Stimulated activated naive CD4-positive, alpha-beta T cell treated with Interleukin-2 at 50 U/mL for 16 hours (primary cell): ENCODE data around the gene TIMM23B.
"Not testable (repeated sequence)": the region's sequence is repeated elsewhere in the genome, so short reads cannot be mapped to it uniquely, and the experiment has no call there.

ENCODE experiments used
- DNase-seq: peaks from one replicate; lab custom pipeline; 2025; lab: John Stamatoyannopoulos, UW

Gene TIMM23B

DNA sequence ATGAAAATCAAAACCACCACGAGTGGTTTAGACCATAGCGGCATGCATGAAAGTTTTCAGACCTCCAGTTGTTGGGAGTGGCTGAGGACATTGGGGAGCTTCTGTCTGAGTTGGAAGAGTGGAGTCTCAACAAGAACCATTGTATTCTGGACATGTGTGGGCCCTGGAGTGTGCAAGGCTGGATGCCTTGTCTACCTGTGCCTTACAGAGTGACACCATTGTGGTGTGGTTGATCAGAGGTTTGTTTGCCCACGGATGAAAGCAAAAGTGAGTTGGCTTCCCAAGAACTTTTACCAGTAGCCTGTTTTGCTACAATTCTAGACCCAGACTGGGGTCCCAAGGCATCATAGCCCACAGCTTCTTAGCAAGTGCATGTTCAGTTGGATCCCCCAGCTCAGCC is 35.9 kb downstream of the TIMM23B start:
- not testable (repeated sequence) for DNase-seq

DNA sequence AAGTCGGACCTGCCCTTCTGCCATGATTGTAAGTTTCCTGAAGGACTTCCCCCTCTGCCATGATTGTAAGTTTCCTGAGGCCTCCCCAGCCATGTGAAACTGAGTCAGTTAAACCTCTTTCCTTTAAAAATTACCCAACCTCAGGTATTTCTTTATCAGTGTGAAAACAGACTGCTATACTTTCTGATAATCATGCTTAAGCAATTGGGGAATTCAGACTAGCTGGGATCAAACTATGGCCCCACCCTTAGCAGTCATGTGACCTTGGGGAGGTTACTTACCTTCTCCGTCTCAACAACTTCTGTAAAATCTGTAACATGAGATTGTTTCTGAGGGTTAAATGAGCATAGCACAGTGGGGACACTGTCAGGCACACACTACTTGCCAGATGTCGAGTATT is 45.4 kb downstream of the TIMM23B start:
- DNase-seq = not testable (repeated sequence)

DNA sequence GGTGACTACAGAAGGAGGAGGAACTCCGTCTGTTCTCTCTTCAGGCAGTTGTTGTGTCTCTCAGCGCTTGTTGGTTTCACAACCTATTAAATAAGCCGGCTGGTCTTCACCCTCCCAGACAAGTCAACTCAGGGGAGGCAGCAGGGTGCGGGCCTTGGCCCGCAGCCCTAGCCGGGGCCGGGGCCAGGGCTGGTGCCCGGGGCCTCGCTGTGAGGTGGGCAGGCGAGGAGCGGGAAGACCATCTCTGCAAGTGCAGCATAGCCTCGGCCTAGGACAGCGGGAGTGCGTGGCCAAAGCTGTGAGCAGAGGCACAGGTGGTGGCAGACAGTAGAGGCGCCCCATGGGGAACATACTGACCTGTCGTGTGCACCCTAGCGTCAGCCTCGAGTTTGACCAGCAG is 46.5 kb downstream of the TIMM23B start, which contains the start of gene AGAP6:
AGAP6 (plus strand) TSS at position 31 of the 400 bp plus-strand sequence; CDS start at position 341, 310 bp downstream.
- not testable (repeated sequence) for DNase-seq

DNA sequence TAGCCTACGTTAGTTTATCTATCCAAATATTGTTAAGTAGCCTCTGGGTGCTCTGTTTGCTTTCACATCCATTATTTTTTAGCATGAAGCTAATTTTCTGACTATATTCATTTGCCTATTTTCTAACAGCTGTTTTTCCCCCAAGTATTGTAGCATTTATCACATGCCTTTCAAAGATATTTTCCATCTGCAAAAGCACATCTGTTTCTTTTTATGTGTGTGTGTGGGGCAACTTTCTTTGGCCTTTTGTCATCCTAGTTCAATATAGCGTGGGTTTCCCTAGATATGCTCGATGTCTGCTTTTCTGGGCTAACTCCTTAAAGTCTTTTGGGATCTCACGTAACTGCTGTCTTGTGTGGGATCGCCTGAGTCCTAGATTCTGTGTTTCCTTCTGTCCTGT is 53.5 kb downstream of the TIMM23B start:
- DNase-seq = not testable (repeated sequence)

DNA sequence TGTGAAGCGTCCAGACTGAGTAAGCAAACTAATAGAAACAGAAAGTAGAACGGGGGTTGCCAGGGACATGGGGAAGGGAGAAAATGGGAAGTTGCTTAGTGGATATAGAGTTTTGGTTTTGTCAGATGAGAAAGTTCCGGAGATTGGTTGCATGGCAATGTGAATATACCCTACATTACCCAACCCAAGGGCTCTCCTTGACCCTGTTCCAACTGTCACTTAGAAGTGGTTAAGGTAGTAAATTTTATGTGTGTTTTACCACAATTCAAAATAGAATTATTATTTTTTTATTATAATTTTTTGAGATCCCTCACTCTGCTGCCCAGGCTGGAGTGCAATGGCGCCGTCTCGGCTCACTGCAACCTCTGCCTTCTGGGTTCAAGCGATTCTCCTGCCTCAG is 72.2 kb downstream of the TIMM23B start:
- not testable (repeated sequence) for DNase-seq

DNA sequence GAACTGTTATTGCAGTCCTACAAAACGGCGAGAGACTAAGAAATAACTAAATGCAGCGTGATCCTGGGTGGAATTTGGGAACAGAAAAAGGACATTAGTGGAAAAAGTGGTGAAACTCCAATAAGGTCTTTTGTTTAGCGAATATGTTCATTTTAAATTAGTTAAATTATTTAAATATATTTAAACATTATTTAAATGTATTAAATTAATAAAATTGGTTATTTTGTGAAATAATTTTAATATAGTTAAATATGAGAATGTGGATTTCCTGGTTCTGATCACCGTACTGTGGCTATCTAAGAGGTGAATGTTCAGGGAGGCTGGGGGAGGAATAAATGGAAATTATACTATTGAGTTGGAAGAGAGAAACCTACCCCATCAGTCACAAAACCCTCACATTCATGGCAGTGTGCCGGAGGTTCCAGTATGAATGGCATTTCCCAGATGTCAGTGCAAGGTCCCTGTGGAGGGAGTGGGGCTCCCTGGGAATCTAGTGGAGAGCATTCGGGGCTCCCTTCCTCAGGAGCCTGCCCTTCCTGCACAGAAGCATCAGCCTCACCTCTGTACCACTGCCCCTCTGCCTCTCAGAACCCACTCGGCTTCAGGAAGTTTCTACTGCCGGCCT is 73.9 kb downstream of the TIMM23B start:
- not testable (repeated sequence) for DNase-seq

DNA sequence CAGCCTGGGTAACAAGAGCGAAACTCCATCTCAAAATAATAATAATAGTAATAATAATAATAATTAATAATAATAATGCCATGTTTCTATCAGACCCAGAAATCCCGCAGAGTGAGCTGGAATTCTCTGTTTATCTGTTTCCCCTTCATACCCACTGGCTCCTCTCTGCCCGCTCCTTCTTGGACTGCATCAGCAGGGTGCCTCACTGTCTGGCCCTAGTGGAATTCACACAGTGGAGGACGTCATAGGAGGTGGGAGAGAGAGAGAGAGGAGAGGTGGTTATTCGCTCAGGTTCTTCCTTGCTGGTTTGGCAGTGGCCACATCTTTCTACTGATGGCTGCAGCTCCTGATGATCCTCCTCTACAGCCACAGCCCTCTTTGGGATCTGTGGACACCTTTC is 75.1 kb downstream of the TIMM23B start:
- not testable (repeated sequence) for DNase-seq

DNA sequence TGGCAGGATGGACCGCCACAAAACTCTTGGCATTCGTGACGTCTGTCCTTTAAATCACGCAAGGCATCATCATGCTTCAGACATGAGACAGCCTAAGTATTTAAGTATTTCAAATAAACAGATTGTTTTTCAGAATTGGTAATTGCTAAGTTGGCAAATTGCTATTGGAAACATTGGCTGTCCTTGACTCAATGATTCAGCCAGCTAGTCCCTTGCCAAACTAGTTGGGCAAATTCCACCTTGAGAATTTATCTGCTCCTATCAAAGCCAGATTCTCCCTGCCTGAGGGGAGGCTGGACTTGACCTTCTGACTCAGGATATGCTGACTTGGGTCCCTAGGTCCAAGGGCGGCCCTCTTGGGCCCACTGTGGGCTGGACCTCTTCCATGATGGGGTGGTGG is 75.8 kb downstream of the TIMM23B start:
- not testable (repeated sequence) for DNase-seq

DNA sequence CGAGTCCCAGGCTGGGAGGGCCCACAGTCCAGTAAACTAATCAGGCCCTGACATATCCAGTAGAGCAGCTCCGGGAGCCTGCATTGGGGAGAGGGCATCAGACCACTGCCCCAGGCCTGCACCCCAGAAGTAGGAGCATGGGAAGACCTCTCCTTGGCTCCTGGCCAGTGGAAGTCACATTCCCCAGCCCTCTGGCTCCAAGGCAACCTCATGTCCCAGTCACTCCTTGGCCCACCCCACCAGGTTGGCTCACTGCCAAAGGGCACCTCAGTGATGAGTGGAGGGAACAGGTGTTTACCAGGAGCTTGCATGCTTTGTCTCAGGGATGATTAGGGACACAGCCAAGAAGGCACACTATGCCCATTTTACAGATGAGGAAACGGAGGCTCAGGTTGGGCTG is 77.4 kb downstream of the TIMM23B start:
- not testable (repeated sequence) for DNase-seq

DNA sequence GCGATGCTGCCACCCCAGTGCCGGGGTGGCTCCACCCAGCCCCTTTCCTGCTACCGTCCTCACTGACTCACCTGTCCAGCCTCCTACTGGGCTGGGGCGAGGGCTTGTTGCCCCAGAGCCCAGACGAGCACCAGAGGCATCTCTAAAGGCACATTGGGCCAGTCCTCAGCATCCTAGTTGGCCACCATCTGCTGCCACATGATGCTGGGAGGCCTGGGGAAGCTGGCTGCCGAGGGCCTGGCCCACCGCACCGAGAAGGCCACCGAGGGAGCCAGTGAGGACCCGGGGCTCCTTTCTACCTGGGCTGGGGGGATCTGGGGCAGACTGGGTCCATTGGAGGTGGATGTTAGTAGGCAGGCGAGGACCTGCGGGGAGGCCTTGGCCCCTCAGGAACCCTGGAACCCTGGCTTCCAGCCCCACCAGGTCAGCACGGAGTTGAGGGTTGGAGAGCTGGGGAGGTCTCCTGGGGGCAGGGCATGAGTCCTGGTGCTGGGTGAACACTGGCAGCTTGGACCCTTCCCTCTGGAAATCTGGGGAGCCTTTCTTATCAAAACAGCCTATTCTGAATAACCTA is 78.7 kb downstream of the TIMM23B start:
- DNase-seq = not testable (repeated sequence)

DNA sequence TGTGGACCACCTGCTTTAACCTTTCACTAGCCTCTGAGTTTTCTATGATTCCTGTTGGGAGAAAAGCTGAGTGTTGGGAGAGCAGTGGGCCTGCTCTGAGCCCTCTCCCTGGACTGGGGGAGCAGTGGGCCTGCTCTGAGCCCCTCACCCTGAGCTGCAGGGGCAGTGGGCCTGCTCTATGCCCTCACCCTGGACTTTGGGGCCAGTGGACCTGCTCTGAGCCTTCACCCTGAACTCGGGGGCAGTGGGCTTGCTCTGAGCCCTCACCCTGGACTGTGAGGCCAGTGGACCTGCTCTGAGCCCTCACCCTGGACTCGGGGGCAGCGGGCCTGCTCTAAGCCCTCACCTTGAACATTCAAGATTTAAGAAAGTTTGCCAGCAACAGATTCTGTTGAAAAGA is 79.8 kb downstream of the TIMM23B start:
- DNase-seq = no peak
